IgD-negative memory B cell (primary cell): ENCODE data around the gene TMEM273. TPM values are rescaled to one million over a fixed set of nuclear protein-coding genes. Genes with fewer than 3 reads are reported as not detected.

Experiments
- H3K27ac Mint-ChIP-seq, 3 donors: one replicate each; pipeline ENCODE4 v1.8.0; 2020 to 2022; ENCODE audit warnings: mild to moderate bottlenecking in 3 of 3, mixed read lengths in 3 of 3, moderate library complexity in 1 of 3
- H3K27me3 Mint-ChIP-seq: one replicate; pipeline ENCODE4 v1.8.0; 2021; ENCODE audit warnings: mixed read lengths
- H3K36me3 Mint-ChIP-seq: one replicate; pipeline ENCODE4 v1.8.0; 2020; ENCODE audit warnings: mild to moderate bottlenecking, mixed read lengths
- H3K4me1 Mint-ChIP-seq, 3 donors: one replicate each; pipeline ENCODE4 v1.8.0; 2020 to 2022; ENCODE audit warnings: mixed read lengths in 3 of 3, mild to moderate bottlenecking in 1 of 3
- H3K4me3 Mint-ChIP-seq, 4 donors: one replicate each; pipeline ENCODE4 v1.8.0; 2020 to 2022; ENCODE audit warnings: mild to moderate bottlenecking in 4 of 4, mixed read lengths in 4 of 4, moderate library complexity in 3 of 4
- H3K9me3 Mint-ChIP-seq, 3 donors: one replicate each; pipeline ENCODE4 v1.8.0; 2020 to 2021; ENCODE audit warnings: mixed read lengths in 3 of 3, mild to moderate bottlenecking in 1 of 3
- polyA plus RNA-seq: library from polyadenylated mRNA; unstranded; fragments of 300-500 nt; fragmentation: Illumina TruSeq; gene quantifications from one replicate; pipeline ENCODE4 v1.2.3, GENCODE V29; 2021

TMEM273 gene
- polyA plus RNA-seq, 1 donor from 2014 or later: 137 TPM

- Mint-ChIP-seq H3K4me3 (no peak overlapping the region), H3K36me3 (peaks cover 12% of the 10 kb centered on the region), H3K9me3 (no peaks in the 10 kb centered on the region), H3K4me1 (peaks cover 0 to 14% (median 6%) of the 10 kb centered on the region in 3 donors), H3K27me3 (peaks cover 1% of the 10 kb centered on the region), H3K27ac (no peak overlapping the region)
Observed at GRCh38 chr10:49154641-49155040, 33.5 kb downstream of the TMEM273 start.

GRCh38 chr10:49153971-49154370, 34.2 kb downstream of the TMEM273 start:
- Mint-ChIP-seq H3K36me3 (peaks cover 12% of the 10 kb centered on the region), H3K4me3 (no peak overlapping the region), H3K9me3 (no peaks in the 10 kb centered on the region), H3K27ac (no peak overlapping the region), H3K4me1 (peaks cover 0 to 14% (median 6%) of the 10 kb centered on the region in 3 donors), H3K27me3 (peaks cover 1% of the 10 kb centered on the region)

GRCh38 chr10:49153115-49153514, 35.1 kb downstream of the TMEM273 start:
- Mint-ChIP-seq H3K27me3 (peaks cover 2% of the 10 kb centered on the region), H3K4me3 (no peak overlapping the region), H3K9me3 (peaks cover 0 to 2% (median 2%) of the 10 kb centered on the region in 3 donors), H3K27ac (no peak overlapping the region), H3K36me3 (peaks cover 12% of the 10 kb centered on the region), H3K4me1 (peaks cover 0 to 14% (median 6%) of the 10 kb centered on the region in 3 donors)

- Mint-ChIP-seq H3K4me1 (peaks cover 0 to 12% (median 6%) of the 10 kb centered on the region in 3 donors), H3K36me3 (peaks cover 12% of the 10 kb centered on the region), H3K4me3 (no peak overlapping the region), H3K9me3 (peaks cover under 1 to 5% (median 3%) of the 10 kb centered on the region in 3 donors), H3K27ac (no peak overlapping the region), H3K27me3 (peaks cover 3% of the 10 kb centered on the region)
Observed at GRCh38 chr10:49152663-49153062, 35.5 kb downstream of the TMEM273 start.

- Mint-ChIP-seq H3K4me3 (no peak overlapping the region), H3K4me1 (peaks cover 0 to 9% (median 3%) of the 10 kb centered on the region in 3 donors), H3K27ac (no peak overlapping the region), H3K27me3 (peaks cover 4% of the 10 kb centered on the region), H3K36me3 (peaks cover 12% of the 10 kb centered on the region), H3K9me3 (peaks cover 1 to 8% (median 7%) of the 10 kb centered on the region in 3 donors)
Observed at GRCh38 chr10:49152037-49152436, 36.2 kb downstream of the TMEM273 start.

DNA sequence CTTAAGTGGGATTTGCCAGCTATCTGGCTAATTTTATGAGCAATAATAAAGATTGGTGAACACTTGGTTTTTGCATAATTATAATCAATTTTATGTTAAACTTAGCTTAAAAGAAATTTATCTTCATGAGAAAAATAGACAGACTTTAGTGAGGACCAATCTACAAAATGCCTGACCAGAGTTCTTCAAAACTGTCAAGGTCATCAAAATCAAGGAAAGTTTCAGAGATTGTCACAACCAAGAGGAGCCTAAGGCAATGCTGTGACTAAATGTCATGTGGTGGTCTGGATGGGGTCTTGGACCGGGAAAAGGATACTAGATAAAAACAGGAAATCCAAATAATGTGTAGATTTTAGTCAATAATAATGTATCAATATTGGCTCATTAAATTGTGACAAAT, 36.7 kb downstream of the TMEM273 start:
- H3K27me3 Mint-ChIP-seq: peaks cover 4% of the 10 kb centered on the region

DNA sequence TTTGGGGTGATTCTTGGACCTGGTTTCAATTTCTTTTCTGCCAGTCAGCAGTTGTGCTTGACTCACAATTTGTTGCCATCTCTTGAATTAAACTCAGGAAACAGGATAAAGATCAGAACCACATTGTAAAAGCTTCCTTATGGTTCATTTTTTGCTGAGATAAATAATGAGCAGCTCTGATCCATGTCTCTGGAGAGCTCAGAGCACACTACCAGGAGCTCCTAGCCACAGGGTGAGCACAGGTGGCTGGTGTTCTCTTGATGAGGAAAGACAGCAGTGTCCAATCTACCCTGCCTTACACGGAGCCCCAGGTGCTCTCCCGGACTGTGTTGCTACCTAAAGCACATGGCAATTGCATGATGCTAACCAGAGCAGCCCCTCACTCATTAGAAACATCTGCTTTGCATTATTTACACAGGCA, 37.2 kb downstream of the TMEM273 start:
- H3K27me3 Mint-ChIP-seq: peaks cover 4% of the 10 kb centered on the region
- H3K36me3 Mint-ChIP-seq: peaks cover 10% of the 10 kb centered on the region
- H3K9me3 Mint-ChIP-seq: peaks cover 1 to 8% (median 7%) of the 10 kb centered on the region in 3 donors
- no peak overlapping the region for H3K4me3 Mint-ChIP-seq
- H3K4me1 Mint-ChIP-seq: peaks cover 0 to 9% (median 3%) of the 10 kb centered on the region in 3 donors
- H3K27ac Mint-ChIP-seq: no peak overlapping the region

More for the DNA sequence above, 36.7 kb downstream of the TMEM273 start:
- Mint-ChIP-seq H3K4me3 (no peak overlapping the region), H3K27ac (no peak overlapping the region), H3K36me3 (peaks cover 10% of the 10 kb centered on the region), H3K9me3 (peaks cover 1 to 8% (median 7%) of the 10 kb centered on the region in 3 donors), H3K4me1 (peaks cover 0 to 9% (median 3%) of the 10 kb centered on the region in 3 donors)

DNA sequence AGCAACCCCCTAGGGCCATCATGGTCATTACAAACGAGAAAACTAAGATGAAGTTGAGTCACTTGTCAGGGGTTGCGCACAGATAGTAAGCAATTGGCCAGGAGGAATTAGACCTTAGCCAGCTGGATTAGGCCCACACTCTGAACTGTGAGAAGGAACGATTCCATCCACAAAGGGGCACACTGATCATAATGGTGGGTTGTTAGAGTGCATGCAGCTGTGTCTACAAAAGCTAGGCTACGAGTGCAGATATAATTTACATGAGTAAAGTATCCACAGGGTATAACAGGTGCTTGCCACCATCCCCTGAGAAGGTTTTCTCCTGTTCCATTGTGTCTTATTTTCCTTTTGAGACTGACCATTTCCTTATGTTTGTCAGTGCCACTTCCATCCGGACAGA, 37.8 kb downstream of the TMEM273 start:
- H3K4me3 Mint-ChIP-seq: no peak overlapping the region
- peaks cover 1 to 8% (median 7%) of the 10 kb centered on the region in 3 donors for H3K9me3 Mint-ChIP-seq
- H3K27me3 Mint-ChIP-seq: peaks cover 4% of the 10 kb centered on the region
- H3K27ac Mint-ChIP-seq: no peak overlapping the region
- peaks cover 10% of the 10 kb centered on the region for H3K36me3 Mint-ChIP-seq
- H3K4me1 Mint-ChIP-seq: peaks cover 0 to 9% (median 3%) of the 10 kb centered on the region in 3 donors

GRCh38 chr10:49149881-49150280, 38.3 kb downstream of the TMEM273 start:
- Mint-ChIP-seq H3K4me1 (peaks cover 0 to 9% (median 3%) of the 10 kb centered on the region in 3 donors), H3K27ac (no peak overlapping the region), H3K4me3 (no peak overlapping the region), H3K36me3 (peaks cover 6% of the 10 kb centered on the region), H3K27me3 (peaks cover 6% of the 10 kb centered on the region), H3K9me3 (peaks cover 1 to 8% (median 7%) of the 10 kb centered on the region in 3 donors)

- H3K27ac Mint-ChIP-seq: no peak overlapping the region
- H3K9me3 Mint-ChIP-seq: peaks cover 1 to 8% (median 7%) of the 10 kb centered on the region in 3 donors
- H3K36me3 Mint-ChIP-seq: no peaks in the 10 kb centered on the region
- no peaks in the 10 kb centered on the region for H3K4me1 Mint-ChIP-seq
- H3K27me3 Mint-ChIP-seq: peaks cover 9% of the 10 kb centered on the region
- no peak overlapping the region for H3K4me3 Mint-ChIP-seq
Observed at GRCh38 chr10:49144058-49144720, 44.0 kb downstream of the TMEM273 start.

GRCh38 chr10:49143249-49143648, 44.9 kb downstream of the TMEM273 start:
- Mint-ChIP-seq H3K27me3 (peaks cover 9% of the 10 kb centered on the region), H3K36me3 (no peaks in the 10 kb centered on the region), H3K9me3 (peaks cover 1 to 7% (median 6%) of the 10 kb centered on the region in 3 donors), H3K4me3 (no peak overlapping the region), H3K27ac (no peak overlapping the region), H3K4me1 (no peaks in the 10 kb centered on the region)

DNA sequence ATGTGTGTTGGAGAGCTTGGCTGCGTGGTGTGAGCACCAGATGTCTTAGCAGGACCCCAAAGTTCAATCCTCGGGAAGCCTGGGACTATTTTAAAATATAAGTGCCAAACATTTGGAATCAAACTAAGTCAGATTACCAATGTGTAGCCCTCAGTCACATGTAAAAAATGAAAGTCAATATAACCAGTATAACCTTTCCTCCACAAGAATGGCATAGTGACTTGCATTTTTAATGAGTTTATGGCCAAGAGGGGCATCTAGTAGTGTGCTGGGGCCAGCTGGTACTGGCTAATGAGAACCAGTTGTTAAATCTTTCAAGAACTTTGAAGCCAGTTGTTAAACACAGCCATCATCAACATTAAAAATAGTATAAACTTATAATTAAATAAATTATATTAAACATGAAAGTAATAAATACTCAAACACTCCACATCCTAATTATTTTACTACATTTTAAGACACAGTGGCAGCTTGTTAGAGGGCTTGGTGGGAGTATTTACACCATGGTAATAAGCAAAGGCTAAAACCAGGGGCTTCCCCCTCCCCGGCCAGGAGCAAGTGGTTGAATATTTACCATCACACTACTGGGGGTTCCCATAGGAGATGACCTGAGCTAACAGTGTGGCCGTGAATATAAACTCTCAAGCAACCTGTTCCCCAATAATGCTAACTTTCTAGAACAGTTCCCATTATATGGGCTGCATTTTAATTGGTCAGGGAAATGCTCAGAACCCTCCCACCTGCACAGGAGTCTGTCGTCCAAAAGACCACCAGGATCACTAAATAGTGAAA, 46.5 kb downstream of the TMEM273 start:
- Mint-ChIP-seq H3K4me3 (no peak overlapping the region), H3K27me3 (peaks cover 8% of the 10 kb centered on the region), H3K36me3 (no peaks in the 10 kb centered on the region), H3K27ac (no peak overlapping the region), H3K4me1 (peaks cover 0 to 4% (median 2%) of the 10 kb centered on the region in 3 donors), H3K9me3 (no peaks in the 10 kb centered on the region)

GRCh38 chr10:49140304-49141177, 47.6 kb downstream of the TMEM273 start:
- H3K36me3 Mint-ChIP-seq: no peaks in the 10 kb centered on the region

GRCh38 chr10:49139846-49140195, 48.4 kb downstream of the TMEM273 start:
- Mint-ChIP-seq H3K4me3 (no peak overlapping the region), H3K27me3 (peaks cover 5% of the 10 kb centered on the region), H3K9me3 (peaks cover 0 to 2% (median 0%) of the 10 kb centered on the region in 3 donors), H3K4me1 (peaks cover 12 to 19% (median 12%) of the 10 kb centered on the region in 3 donors), H3K36me3 (no peaks in the 10 kb centered on the region), H3K27ac (no peak overlapping the region)

More at GRCh38 chr10:49140304-49141177, 47.6 kb downstream of the TMEM273 start:
- Mint-ChIP-seq H3K9me3 (peaks cover 0 to 2% (median 0%) of the 10 kb centered on the region in 3 donors), H3K27me3 (peaks cover 8% of the 10 kb centered on the region), H3K4me1 (peaks cover 7 to 13% (median 7%) of the 10 kb centered on the region in 3 donors), H3K27ac (no peak overlapping the region), H3K4me3 (no peak overlapping the region)
